Measurements from ENCODE around the gene TRPM7.
"Not testable (repeated sequence)": the region's sequence is repeated elsewhere in the genome, so short reads cannot be mapped to it uniquely, and the experiment has no call there.

Gene TRPM7, protein sequence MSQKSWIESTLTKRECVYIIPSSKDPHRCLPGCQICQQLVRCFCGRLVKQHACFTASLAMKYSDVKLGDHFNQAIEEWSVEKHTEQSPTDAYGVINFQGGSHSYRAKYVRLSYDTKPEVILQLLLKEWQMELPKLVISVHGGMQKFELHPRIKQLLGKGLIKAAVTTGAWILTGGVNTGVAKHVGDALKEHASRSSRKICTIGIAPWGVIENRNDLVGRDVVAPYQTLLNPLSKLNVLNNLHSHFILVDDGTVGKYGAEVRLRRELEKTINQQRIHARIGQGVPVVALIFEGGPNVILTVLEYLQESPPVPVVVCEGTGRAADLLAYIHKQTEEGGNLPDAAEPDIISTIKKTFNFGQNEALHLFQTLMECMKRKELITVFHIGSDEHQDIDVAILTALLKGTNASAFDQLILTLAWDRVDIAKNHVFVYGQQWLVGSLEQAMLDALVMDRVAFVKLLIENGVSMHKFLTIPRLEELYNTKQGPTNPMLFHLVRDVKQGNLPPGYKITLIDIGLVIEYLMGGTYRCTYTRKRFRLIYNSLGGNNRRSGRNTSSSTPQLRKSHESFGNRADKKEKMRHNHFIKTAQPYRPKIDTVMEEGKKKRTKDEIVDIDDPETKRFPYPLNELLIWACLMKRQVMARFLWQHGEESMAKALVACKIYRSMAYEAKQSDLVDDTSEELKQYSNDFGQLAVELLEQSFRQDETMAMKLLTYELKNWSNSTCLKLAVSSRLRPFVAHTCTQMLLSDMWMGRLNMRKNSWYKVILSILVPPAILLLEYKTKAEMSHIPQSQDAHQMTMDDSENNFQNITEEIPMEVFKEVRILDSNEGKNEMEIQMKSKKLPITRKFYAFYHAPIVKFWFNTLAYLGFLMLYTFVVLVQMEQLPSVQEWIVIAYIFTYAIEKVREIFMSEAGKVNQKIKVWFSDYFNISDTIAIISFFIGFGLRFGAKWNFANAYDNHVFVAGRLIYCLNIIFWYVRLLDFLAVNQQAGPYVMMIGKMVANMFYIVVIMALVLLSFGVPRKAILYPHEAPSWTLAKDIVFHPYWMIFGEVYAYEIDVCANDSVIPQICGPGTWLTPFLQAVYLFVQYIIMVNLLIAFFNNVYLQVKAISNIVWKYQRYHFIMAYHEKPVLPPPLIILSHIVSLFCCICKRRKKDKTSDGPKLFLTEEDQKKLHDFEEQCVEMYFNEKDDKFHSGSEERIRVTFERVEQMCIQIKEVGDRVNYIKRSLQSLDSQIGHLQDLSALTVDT (N-terminal part only)

DNA sequence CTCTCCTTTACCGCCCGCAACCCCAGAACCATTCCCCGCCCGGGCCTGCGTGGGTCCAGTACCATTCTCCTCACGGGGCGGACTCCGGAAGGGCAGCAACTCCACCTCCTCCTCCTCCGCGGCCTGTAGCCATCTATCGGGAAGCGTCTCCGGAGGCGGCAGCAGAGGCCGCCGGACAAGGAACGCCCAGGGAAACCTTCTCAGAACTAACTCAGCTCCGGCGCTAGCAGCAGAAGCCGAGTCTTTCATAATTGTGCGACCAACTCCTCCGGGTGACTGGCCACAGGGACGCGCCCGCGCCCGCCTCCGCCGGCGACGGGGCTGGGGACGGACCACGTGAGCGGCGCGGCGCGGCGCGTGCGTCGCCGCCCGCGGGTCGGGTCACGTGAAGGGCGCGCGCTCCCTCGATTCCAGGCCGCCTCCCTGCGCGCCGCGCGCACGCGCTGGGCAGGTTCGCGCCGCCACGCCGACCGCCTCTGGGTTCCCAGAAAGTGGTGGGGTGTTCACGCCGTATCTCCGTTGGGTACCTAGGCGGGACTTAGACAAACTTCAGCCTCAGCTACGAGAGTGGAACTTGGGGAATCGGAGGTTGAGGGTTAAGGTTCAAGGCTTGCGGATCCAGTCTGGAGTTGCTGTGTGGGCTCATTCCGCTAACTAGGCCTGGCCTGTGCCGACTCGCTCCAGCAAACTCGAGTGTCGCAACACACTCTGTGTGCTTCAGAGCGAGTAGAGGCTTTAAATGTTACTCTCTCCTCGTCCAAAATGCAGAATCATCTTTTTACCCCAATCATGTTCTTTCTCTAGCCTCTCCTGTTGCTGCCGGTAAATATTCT lies at the start of gene TRPM7:
Gene TRPM7 (minus strand): TSS at position 329 of the 833 bp plus-strand sequence. CDS start 264 bp downstream, at position 65.
- DNase-seq = peak; percentile 89

DNA sequence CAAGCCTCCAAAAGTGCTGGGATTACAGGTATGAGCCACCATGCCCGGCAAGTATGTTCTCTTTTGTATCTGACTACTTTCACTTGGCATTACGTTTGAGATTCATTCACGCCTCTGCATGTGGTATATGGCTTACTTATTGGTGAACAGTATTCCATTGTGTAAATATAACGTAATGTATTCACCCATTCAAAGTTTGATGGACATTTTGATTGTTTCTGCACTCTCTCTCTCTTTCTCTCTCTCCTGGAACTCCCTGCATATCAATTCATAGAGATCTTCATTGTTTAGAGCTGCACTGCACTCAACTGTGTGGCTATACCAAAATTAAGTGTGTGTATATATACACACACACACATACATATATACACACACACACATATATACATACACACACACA lies 48.6 kb upstream of the TRPM7 start:
- no peak for DNase-seq

DNA sequence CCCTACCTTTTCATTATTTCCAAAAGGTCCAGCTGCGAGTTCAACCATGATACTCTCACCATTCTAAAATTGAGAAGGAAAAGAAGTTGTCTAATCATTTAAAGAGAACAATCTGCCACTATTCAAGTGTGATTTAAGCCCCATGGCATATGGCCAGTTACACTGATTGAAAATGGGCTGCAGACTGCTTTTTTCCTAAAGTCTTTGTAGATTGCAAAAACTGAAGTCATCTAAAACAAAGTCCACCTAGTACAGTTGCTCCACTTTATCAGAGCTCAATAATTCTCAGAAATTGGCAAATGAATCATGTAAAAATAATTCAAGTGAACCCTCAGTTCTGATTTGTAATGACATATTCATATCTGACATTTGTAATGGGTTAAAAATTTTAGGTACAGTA lies 39.7 kb upstream of the TRPM7 start:
- no peak for DNase-seq

DNA sequence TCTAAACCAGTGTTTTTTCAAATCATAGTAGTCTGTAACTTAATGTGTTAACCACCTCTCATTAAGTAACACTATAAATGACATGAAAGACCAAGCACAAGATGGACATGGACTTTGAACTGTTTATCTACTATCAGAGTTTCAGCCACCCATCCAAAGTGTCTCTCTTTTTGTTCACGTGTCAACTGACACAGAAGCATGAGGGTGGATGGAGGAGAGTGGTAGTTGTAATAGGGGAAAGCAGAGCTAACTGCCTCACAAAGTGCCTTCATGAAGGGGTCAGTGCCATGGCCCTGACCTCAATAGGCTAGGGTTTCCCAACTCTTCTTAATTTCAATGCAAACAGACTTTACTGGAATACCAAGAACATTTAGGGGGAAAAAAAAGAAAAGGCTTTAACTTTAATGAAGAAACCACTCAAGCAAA lies 32.1 kb upstream of the TRPM7 start:
- DNase-seq = no peak

DNA sequence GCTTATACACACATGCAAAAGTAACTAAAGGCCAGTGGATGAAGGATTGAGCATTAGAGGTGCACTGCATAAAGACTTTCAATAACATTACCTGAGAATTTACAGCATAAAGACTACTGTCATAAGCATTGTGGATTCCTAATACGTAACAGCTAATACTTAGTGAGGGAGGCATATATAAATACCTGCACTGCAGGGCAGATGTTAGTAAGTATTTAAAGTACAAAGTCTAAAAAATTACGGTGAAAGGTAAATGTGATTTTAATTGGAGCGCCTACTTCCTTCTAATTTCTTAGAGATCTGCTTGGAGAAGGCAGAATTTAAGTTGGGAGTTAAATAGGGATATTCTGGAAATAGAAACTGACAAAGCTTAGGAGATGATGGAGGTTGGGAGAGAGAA lies 25.4 kb upstream of the TRPM7 start:
- no peak for DNase-seq

DNA sequence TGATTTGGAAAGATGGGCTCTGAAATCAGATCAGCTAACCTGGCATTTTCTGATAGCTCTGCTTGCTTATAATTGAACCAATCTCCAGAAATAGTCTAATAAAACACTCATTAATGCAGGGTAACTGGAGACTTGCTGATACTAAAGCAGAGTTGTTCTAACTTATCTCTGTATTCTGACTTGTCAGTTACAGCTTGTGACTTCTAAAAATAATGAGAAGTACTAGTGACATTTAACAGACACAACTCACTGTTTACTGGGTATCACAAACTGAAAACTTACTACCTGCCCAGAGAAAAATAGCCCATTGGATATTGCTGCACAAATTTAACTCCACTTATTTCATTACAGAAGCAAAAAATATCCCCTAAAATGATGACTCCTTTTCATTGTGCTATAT lies 24.0 kb upstream of the TRPM7 start:
- no peak for DNase-seq

DNA sequence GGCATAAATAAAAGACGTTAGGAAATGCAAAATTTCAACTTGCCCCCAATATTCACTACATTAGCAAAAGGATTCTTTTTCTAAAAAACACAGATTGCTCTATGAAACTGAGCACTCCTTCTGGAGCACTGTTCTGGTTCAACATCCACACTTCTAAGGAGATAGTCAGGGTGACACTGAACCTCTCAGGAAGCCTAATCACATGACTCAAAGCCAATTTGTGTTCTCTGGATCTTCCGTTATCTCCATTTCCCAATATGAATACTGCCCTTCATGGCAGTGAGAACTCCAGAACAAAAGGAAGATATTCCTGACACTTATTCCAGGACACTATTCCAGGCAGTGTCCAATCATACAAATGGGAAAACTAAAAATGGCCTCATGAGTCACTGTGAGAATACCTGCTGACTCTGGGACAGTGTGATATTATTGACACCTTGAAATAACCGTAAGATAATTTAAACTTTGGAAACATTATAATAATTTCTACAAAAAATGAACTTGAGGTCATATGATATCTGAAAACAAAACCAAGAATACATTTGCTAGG lies 21.4 kb upstream of the TRPM7 start:
- DNase-seq = no peak

DNA sequence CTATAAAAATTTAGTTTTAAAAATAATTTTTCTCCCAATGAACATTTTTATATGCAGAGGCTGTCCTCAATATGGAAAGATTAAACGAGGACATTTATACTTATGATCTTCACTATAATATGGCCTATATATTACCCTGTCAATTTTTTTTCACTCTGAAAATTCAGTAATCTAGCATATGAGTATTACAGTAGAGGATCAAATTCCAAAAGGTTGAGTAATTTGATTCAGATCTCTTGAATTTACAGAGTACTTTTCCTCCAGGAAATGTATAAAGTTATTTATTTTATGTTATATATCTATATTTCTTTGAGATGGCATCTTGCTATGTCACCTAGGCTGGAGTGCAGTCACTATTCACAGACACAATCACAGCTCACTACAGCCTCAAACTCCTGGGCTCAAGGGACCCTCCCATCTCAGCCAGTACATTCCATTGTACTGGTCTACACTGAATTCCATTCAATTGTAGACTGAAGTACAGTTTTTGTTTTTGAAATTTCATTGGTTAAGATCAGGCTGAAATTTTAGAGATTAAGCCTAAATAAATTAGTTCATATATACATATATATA lies 16.3 kb upstream of the TRPM7 start:
- no peak for DNase-seq

DNA sequence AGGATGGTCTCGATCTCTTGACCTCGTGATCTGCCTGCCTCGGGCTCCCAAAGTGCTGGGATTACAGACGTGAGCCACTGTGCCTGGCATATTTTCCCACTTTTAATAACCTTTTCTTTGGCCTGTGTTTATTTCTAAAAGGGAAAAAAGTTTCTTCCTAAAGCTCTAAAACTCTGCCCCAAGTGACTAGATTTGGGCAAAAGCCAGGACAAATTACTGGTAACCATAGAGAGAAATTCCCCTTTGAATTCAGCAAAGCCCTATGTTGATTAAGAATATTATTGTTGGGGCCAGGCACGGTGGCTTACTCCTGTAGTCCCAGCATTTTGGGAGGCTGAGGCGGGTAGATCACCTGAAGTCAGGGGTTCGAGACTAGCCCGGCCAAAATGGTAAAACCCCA lies 11.5 kb upstream of the TRPM7 start:
- DNase-seq = no peak

DNA sequence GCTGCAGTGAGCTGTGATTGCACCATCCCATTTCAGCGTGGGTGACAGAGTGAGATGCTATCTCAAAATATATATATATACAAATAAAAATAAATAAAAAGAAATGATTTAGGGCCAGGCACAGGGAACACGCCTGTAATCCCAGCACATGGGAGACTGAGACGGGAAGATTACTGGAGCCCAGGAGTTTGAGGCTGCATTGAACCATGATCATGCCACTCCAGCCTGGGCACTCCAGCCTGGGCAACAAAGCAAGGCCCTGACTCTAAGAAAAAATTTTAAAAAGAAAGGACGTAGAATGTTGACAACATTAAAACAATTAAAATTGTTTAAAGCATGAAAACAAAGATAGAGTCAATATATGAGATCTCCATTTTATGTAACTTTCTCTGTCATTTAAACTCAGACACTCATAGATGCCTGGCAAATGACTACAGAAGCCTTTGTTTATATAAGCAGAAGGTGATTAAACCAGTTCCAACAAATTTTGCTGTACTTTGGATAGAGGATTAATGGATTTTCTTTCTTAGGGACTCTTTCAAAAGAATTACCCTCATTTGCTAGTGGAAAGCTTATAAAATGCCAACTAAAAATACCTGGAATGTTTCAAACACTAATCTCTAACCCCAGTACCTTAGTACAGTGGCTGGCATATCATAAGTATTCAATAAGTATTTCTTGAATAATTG lies 10.7 kb upstream of the TRPM7 start:
- no peak for DNase-seq

DNA sequence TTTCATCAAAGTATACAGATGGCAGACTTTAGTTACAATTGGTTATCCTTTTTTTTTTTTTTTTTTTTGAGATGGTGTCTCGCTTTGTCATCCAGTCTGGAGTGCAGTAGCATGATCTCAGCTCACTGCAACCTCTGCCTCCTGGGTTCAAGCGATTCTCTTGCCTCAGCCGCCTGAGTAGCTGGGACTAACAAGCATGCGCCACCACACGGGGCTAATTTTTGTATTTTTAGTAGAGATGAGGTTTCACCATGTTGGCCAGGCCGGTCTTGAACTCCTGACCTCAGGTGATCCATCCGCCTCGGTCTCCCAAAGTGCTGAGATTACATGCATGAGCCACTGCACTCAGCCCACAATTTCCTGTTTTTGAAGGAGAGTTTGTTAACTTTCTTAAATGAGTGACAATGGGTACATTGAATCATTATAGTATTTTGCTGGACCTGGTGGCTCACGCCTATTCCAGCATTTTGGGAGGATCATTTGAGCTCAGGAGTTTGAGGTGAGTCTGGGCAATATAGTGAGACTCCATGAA lies 8.1 kb upstream of the TRPM7 start:
- not testable (repeated sequence) for DNase-seq

DNA sequence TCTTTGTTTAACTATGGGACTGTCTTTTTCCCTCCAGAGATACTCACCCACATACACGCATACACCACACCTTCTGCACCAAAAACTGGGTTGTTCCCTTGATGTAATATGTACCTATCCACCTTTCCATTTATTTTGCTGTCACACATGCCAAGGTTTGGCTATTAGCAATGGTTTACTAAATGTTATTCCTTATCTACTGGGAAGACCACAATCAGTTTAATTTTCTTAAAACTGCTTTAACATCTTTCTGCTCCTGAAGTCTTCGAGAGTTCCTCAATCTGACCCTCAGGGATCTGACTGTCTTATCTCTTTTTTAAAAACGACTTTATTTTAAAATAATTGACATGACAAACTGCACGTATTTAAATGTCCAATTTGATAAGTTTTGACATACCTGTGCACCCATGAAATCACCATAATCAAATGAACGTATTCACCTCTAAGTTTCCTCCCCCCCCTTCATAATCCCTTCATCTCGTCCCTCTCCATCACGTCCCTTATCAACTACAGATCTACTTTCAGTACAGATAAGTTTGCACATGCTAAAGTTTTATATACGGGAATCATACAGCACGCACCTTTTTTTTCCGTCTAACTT lies 805 bp upstream of the TRPM7 start:
- DNase-seq = no peak

DNA sequence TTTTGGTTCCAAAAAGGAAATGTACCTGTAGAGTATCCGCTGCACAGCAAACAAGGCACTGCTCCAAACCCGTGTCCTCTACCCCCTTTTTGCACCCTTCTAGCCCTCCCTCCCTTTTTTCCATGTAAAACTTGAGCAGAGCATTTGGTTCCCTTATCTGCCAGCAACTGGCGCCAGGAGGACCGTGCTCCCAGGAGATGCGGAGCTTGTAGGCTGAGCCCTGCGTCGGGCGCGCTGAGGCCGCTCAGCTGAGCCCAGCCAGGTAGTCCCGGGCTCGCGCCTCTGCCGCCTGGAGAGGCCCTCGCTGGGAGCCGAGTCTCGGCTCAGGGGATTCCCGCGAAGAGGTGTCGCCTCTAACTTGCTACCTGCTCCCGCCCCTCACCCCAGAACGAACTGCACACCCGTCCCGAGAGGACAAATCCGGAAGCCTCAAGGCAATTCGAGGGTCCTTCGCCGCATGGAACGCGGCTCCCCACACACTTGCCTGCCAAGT lies 575 bp downstream of the TRPM7 start:
- DNase-seq = peak; percentile 27

DNA sequence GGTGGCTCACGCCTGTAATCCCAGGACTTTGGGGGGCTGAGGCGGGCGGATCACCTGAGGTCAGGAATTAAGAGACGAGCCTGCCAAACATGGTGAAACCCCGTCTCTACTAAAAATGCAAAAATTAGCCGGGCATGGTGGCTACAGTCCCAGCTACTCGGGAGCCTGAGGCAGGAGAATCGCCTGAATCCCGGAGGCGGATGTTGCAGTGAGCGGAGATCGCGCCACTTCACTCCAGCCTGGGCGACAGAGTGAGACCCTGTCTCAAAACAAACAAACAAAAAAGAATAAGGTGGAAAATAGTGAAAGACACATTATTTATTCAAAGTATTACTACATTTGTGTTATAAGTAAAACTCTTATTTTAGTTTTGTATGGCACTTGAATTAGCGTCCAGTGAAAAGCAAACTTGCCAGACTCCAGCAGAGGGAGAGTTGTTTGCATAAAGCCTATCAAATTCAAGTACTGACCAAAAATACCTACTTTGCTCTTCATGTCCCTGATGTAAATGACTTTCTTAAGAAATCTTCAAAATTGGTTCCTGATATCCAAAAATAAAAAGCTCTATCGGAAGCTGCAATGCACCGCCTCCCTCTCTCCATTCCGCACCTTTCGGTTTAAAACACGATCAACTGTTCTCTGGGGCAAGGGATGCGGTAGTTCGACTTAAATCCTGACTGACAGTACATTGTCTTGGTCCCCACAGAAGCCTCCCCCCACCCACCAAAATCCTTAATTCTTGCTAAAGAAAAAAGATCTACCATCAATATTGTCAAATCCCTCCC lies 1.2 kb downstream of the TRPM7 start:
- DNase-seq = no peak

DNA sequence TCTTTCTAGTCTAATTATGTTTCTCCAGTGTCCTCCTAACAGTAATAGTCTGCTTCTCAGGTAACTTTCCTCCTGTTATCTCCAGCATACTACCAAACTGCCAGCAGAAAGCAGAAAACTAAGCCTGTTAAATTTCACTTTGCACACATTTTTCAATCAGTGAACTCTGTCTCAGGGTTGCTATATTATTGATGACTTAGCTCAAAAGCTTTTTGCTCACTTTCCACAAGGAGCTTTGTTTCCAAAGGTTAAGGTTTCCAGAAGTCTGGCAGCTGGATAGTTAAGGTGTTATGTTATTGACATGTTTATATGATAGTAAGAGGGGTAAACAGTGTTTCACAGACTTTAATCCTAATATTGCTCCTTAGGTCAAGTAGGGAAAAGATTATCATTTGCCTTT lies 5.1 kb downstream of the TRPM7 start:
- DNase-seq = no peak

DNA sequence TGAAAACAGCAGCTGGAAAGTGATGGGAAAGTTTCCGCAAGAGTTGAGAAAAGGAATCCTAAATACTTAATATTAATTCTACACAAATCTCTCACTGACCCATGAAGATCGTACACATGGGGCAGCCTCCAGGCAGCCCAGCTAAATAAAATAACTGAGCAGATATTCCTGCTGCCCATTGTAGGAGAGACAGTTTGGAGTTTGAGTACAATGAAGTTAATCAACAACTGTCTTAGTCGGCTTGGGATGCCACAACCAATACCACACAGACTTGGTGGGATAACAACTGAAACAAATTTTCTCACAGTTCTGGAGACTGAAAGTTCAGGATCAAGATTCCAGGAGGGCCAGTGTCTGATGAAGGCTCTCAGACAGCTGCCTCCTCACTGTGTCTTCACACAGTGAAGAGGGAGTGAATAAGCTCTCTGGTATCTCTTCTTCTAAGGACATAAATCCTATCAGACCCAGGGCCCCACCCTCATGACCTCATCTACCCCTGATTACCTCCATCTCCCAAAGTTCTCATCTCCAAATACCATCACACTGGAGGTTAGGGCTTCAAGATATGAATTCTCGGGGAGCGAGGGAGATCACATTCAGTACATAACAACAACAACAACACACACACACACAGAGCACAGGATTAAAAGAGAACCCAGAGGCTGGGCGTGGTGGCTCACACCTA lies 9.7 kb downstream of the TRPM7 start:
- DNase-seq = no peak

DNA sequence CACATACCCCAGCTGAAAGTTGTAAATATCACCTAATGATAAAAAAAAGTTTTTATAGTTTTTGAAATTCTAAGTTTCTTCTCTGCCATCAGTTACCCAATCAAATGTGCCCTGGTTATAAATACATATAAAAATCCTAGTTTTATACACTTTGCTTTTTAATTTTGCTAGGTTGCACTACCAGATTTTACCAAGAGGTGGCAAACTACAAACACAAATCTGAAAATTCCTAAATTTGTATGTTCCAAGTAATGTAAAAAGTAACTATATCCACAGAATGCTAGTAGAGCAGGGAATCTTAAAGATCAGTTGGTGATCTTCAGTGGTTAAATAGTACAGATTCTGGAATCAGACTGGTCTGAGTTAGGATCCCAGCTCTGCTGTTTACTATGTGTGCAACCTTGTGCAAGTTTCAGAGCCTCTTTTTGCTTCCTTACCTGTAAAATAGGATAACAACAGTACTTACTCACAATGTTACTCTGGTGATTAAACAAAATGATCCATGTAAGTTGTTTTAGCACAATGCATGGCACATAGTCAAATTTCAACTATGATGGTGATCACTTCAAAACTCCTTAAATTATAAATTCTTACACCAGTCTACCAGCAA lies 11.0 kb downstream of the TRPM7 start:
- DNase-seq = no peak

DNA sequence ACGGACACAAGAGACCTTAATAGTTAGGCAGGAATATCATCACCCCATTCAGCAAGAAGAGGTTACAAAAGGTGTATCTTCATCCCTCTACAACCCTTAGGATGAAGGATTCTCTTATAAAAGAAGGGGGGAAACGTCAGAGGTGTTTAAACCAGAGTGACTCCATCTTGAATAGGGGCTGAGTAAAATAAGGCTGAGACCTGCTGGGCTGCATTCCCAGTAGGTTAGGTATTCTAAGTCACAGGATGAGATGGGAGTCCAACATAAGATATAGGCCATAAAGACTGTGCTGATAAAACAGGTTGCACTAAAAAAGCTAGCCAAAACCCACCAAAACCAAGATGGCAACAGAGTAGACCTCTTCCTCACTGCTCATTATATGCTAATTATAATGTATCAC lies 16.5 kb downstream of the TRPM7 start:
- DNase-seq = no peak

Measured in NCI-H774 (cell line).